ENCODE results near the gene NELL1. TPM values are rescaled to one million over a fixed set of nuclear protein-coding genes. Genes with fewer than 3 reads are reported as not detected.

NELL1 gene
- total RNA-seq, 1 donor from 2014 or later = not detected

DNA sequence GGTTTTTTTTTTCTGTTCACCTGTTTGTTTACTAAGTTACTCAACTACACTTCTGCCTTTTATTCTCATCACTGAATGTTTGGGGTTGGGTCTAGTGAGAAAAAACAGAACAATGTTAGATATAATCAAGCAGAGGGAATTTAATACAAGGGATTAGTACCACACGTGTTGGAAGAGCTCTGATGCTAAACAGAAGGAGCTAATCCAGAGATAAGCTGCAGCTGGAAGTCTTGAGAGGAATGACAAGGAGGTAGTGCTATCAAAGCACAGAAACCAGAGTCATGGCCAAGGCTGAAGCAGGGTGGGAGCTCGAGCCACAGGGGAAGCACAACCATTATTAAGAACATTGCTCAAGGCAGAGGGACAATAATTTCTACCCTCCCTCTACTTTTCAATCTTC, 919.4 kb downstream of the NELL1 start:
- no peaks in the 10 kb centered on the region for H3F3A ChIP-seq (ENCODE audit: low read depth)
- no peak overlapping the region for H3K4me3 ChIP-seq
- no peak overlapping the region for H3K9ac ChIP-seq
- no peak for DNase-seq (ENCODE audit: low spot score)
- H3K4me2 ChIP-seq = no peak overlapping the region
- no peaks in the 10 kb centered on the region for H3K27me3 ChIP-seq
- no peaks in the 10 kb centered on the region for H3K4me1 ChIP-seq
- Mint-ChIP-seq H3K27me3 (ENCODE audit: insufficient read depth, low read depth) (no peaks in the 10 kb centered on the region), H3K27ac (no peak overlapping the region), H3K4me1 (peaks cover 8% of the 10 kb centered on the region), H3K36me3 (no peaks in the 10 kb centered on the region), H3K4me3 (no peak overlapping the region), H3K9me3 (no peaks in the 10 kb centered on the region)
- H3K79me2 ChIP-seq (ENCODE audit: low read depth) = no peaks in the 10 kb centered on the region
- no peak overlapping the region for H3K27ac ChIP-seq
- H3K9me3 ChIP-seq (ENCODE audit: low read depth) = no peaks in the 10 kb centered on the region
- TF ChIP-seq, protein P1, sequence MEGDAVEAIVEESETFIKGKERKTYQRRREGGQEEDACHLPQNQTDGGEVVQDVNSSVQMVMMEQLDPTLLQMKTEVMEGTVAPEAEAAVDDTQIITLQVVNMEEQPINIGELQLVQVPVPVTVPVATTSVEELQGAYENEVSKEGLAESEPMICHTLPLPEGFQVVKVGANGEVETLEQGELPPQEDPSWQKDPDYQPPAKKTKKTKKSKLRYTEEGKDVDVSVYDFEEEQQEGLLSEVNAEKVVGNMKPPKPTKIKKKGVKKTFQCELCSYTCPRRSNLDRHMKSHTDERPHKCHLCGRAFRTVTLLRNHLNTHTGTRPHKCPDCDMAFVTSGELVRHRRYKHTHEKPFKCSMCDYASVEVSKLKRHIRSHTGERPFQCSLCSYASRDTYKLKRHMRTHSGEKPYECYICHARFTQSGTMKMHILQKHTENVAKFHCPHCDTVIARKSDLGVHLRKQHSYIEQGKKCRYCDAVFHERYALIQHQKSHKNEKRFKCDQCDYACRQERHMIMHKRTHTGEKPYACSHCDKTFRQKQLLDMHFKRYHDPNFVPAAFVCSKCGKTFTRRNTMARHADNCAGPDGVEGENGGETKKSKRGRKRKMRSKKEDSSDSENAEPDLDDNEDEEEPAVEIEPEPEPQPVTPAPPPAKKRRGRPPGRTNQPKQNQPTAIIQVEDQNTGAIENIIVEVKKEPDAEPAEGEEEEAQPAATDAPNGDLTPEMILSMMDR (IDR thresholded peaks at IDR 0.05) = no peak
- TF ChIP-seq EZH2 (IDR thresholded peaks at IDR 0.05) (no peak), EZH2phosphoT487 (IDR thresholded peaks at IDR 0.05) (no peak)
- no peaks in the 10 kb centered on the region for H4K20me1 ChIP-seq (ENCODE audit: low read depth)
- H2AFZ ChIP-seq (replicated peaks) = no peak overlapping the region
- H3K36me3 ChIP-seq = no peaks in the 10 kb centered on the region

DNA sequence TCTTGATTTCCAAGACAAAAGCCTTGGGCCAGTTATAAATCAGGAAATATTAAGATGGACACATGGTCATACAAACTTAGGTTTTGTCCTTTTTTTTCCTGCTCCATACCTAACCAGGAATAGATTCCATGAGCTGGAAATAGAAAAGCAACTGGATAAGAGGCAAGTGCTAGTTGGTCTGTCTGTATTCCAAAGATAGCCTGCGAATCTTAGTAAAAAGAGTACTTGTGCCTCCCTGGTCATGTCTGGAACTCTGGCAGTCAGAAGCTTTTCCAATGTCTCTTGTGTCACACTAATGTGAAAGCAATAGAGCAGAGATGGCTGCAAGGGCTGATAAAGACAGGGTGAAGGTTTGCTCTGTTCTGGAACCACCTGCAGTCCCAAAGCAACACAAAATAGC, 933.3 kb downstream of the NELL1 start:
- Mint-ChIP-seq H3K9me3 (no peaks in the 10 kb centered on the region), H3K27me3 (ENCODE audit: insufficient read depth, low read depth) (no peaks in the 10 kb centered on the region), H3K27ac (no peak overlapping the region), H3K4me1 (no peaks in the 10 kb centered on the region), H3K4me3 (no peak overlapping the region), H3K36me3 (no peaks in the 10 kb centered on the region)
- no peak for DNase-seq (ENCODE audit: low spot score)
- H3K9ac ChIP-seq = no peak overlapping the region
- no peaks in the 10 kb centered on the region for H3K4me1 ChIP-seq
- H2AFZ ChIP-seq (replicated peaks) = no peak overlapping the region
- TF ChIP-seq, protein P1 (IDR thresholded peaks at IDR 0.05) = no peak
- no peak for TF ChIP-seq EZH2phosphoT487 (IDR thresholded peaks at IDR 0.05)
- no peak for TF ChIP-seq EZH2 (IDR thresholded peaks at IDR 0.05)
- H3K27me3 ChIP-seq = no peaks in the 10 kb centered on the region
- H3K4me2 ChIP-seq = no peak overlapping the region
- no peaks in the 10 kb centered on the region for H3K36me3 ChIP-seq
- H3K4me3 ChIP-seq = no peak overlapping the region
- H4K20me1 ChIP-seq (ENCODE audit: low read depth) = no peaks in the 10 kb centered on the region
- no peaks in the 10 kb centered on the region for H3K79me2 ChIP-seq (ENCODE audit: low read depth)
- H3K27ac ChIP-seq = no peak overlapping the region
- no peaks in the 10 kb centered on the region for H3F3A ChIP-seq (ENCODE audit: low read depth)
- H3K9me3 ChIP-seq (ENCODE audit: low read depth) = no peaks in the 10 kb centered on the region

DNA sequence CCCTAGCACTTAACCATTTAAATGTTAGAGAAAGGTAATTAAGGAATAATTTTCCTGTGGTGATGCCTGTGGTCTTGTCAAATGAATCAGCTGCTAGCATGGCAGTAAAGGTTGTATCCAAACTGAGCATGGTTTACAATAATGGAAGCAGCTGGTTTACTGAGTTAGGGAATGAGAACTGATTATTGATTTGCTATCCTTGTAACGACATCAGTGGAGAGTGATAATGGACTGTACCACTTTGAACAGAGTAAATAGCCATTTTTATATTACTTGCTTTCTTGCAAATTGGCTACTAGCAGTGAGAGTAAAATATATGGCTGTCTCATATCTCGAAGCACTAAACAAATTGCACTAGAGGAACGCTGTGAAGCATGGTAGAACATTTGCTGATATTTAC, 934.5 kb downstream of the NELL1 start:
- H3K4me3 Mint-ChIP-seq = no peak overlapping the region
- no peaks in the 10 kb centered on the region for H3K4me1 ChIP-seq
- H3K27me3 Mint-ChIP-seq (ENCODE audit: insufficient read depth, low read depth) = no peaks in the 10 kb centered on the region
- H3K27ac ChIP-seq = no peak overlapping the region
- DNase-seq (ENCODE audit: low spot score) = no peak
- H3K4me1 Mint-ChIP-seq = no peaks in the 10 kb centered on the region
- no peaks in the 10 kb centered on the region for H3K9me3 ChIP-seq (ENCODE audit: low read depth)
- no peaks in the 10 kb centered on the region for H4K20me1 ChIP-seq (ENCODE audit: low read depth)
- no peaks in the 10 kb centered on the region for H3K79me2 ChIP-seq (ENCODE audit: low read depth)
- no peak overlapping the region for H3K4me2 ChIP-seq
- H3K9ac ChIP-seq = no peak overlapping the region
- H3K27me3 ChIP-seq = no peaks in the 10 kb centered on the region
- no peak overlapping the region for H3K4me3 ChIP-seq
- H3F3A ChIP-seq (ENCODE audit: low read depth) = no peaks in the 10 kb centered on the region
- H2AFZ ChIP-seq (replicated peaks) = no peak overlapping the region
- H3K27ac Mint-ChIP-seq = no peak overlapping the region
- H3K36me3 ChIP-seq = no peaks in the 10 kb centered on the region
- H3K9me3 Mint-ChIP-seq = no peaks in the 10 kb centered on the region
- TF ChIP-seq EZH2phosphoT487 (IDR thresholded peaks at IDR 0.05) = no peak
- H3K36me3 Mint-ChIP-seq = no peaks in the 10 kb centered on the region

DNA sequence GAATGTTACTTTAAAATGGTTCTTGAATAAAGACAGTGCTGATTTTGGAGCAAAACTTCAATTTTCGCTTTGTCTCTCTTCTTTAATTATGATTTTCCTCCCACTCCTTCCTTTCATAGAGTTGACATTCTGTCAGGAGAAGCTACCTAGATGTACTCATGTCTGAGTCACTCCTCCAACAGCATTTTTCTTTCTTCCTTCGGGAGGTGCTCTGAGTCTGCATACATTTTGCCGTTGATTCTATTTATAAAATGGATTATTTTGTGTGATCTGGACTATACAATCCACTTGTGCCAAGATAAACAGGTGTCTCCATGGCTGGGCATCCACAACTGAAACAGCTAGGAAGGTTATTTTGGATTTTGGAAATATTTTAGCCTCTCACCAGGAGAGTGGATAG, 935.2 kb downstream of the NELL1 start:
- Histone ChIP-seq H3K79me2 (ENCODE audit: low read depth) (no peaks in the 10 kb centered on the region), H3K36me3 (no peaks in the 10 kb centered on the region), H3F3A (ENCODE audit: low read depth) (no peaks in the 10 kb centered on the region), H3K27ac (no peak overlapping the region), H3K9ac (no peak overlapping the region), H3K4me3 (no peak overlapping the region), H3K27me3 (no peaks in the 10 kb centered on the region), H3K9me3 (ENCODE audit: low read depth) (no peaks in the 10 kb centered on the region), H3K4me1 (no peaks in the 10 kb centered on the region), H2AFZ (replicated peaks) (no peak overlapping the region), H4K20me1 (ENCODE audit: low read depth) (no peaks in the 10 kb centered on the region), H3K4me2 (no peak overlapping the region)
- Mint-ChIP-seq H3K27me3 (ENCODE audit: insufficient read depth, low read depth) (no peaks in the 10 kb centered on the region), H3K36me3 (no peaks in the 10 kb centered on the region), H3K27ac (no peak overlapping the region), H3K9me3 (no peaks in the 10 kb centered on the region), H3K4me1 (no peaks in the 10 kb centered on the region), H3K4me3 (no peak overlapping the region)
- TF ChIP-seq, protein P1 (IDR thresholded peaks at IDR 0.05) = no peak
- TF ChIP-seq EZH2phosphoT487 (IDR thresholded peaks at IDR 0.05) (no peak), EZH2 (IDR thresholded peaks at IDR 0.05) (no peak)
- no peak for DNase-seq (ENCODE audit: low spot score)

All from neural progenitor cell (in vitro differentiated cells).